HG02798 (cell line): Measurements from ENCODE around the gene DAW1.

Experiments used
- ATAC-seq: cut with Tn5 transposase; IDR thresholded peaks from one replicate; pipeline ENCODE4 v1.9.1; 2021; ENCODE audit warnings: mild to moderate bottlenecking; ENCODE audit not compliant: unreplicated experiment, poor library complexity

Gene DAW1

GRCh38 chr2:227861011-227861410 is 10.4 kb upstream of the DAW1 start:
- ATAC-seq, result no peak

- ATAC-seq, result no peak
Observed at GRCh38 chr2:227862227-227862740, 9.1 kb upstream of the DAW1 start.

- no peak for ATAC-seq
Observed at GRCh38 chr2:227862741-227863588, 8.5 kb upstream of the DAW1 start.

- ATAC-seq, result no peak
Observed at GRCh38 chr2:227864161-227864756, 7.2 kb upstream of the DAW1 start.

- ATAC-seq, result no peak
Observed at GRCh38 chr2:227865291-227865690, 6.1 kb upstream of the DAW1 start.

- no peak for ATAC-seq
Observed at GRCh38 chr2:227867386-227867785, 4.0 kb upstream of the DAW1 start.

GRCh38 chr2:227870710-227871374 is 589 bp upstream of the DAW1 start:
- ATAC-seq, result no peak

GRCh38 chr2:227872676-227873075 is 1.2 kb downstream of the DAW1 start:
- no peak for ATAC-seq

GRCh38 chr2:227876300-227876801 is 4.9 kb downstream of the DAW1 start:
- no peak for ATAC-seq

- no peak for ATAC-seq
Observed at GRCh38 chr2:227877421-227878310, 6.2 kb downstream of the DAW1 start.

GRCh38 chr2:227880460-227880859 is 9.0 kb downstream of the DAW1 start:
- ATAC-seq, result no peak

GRCh38 chr2:227881866-227882517 is 10.6 kb downstream of the DAW1 start:
- no peak for ATAC-seq

- ATAC-seq, result peak; percentile 97
Observed at GRCh38 chr2:227884511-227884947, 13.1 kb downstream of the DAW1 start.

GRCh38 chr2:227886149-227886548 is 14.7 kb downstream of the DAW1 start:
- no peak for ATAC-seq

GRCh38 chr2:227888289-227888688 is 16.9 kb downstream of the DAW1 start:
- no peak for ATAC-seq

- ATAC-seq, result no peak
Observed at GRCh38 chr2:227889336-227889735, 17.9 kb downstream of the DAW1 start.

GRCh38 chr2:227890495-227891079 is 19.2 kb downstream of the DAW1 start:
- peak; percentile 72 for ATAC-seq

GRCh38 chr2:227891673-227892072 is 20.2 kb downstream of the DAW1 start:
- no peak for ATAC-seq

- no peak for ATAC-seq
Observed at GRCh38 chr2:227903381-227903780, 31.9 kb downstream of the DAW1 start.
